Measurements from ENCODE around the gene HNF1A.

Gene HNF1A

GRCh38 chr12:121034616-121035305 is 56.4 kb downstream of the HNF1A start:
- H3K18ac ChIP-seq (ENCODE audit: low read length), result no peak overlapping the region
- H3K9me3 ChIP-seq (ENCODE audit: insufficient read depth, low read depth, low read length), result no peaks in the 10 kb centered on the region
- H3K27ac ChIP-seq (ENCODE audit: low read depth, low read length), result no peak overlapping the region
- H4K12ac ChIP-seq (ENCODE audit: low read depth, low read length), result no peak overlapping the region
- no peak overlapping the region for H2AFZ ChIP-seq (ENCODE audit: insufficient read depth, low read length, poor library complexity)
- no peaks in the 10 kb centered on the region for H3K4me1 ChIP-seq (ENCODE audit: control insufficient read depth in 1 of 2, insufficient read depth in 2 of 2, low read length in 2 of 2)
- no peak overlapping the region for H2BK12ac ChIP-seq (ENCODE audit: low read length)
- H2AK5ac ChIP-seq (ENCODE audit: low read length), result no peak overlapping the region
- H4K8ac ChIP-seq (ENCODE audit: low read depth, low read length), result no peak overlapping the region
- no peak for DNase-seq
- no peak overlapping the region for H3K4me2 ChIP-seq (ENCODE audit: low read length)
- no CpG with 5 or more reads among the region's 9 CpGs for WGBS (ENCODE audit: extremely low coverage, insufficient coverage, insufficient read length)
- H4K91ac ChIP-seq (ENCODE audit: low read depth, low read length), result no peak overlapping the region
- H3K9ac ChIP-seq (ENCODE audit: low read length), result no peak overlapping the region
- no peak overlapping the region for H2BK5ac ChIP-seq (ENCODE audit: low read depth, low read length, poor library complexity)
- H3K4me3 ChIP-seq (ENCODE audit: low read depth, low read length), result no peak overlapping the region
- H3K14ac ChIP-seq (ENCODE audit: low read length), result no peak overlapping the region
- no peak overlapping the region for H2BK120ac ChIP-seq (ENCODE audit: insufficient read depth, low read length, poor library complexity)
- no peaks in the 10 kb centered on the region for H3K79me1 ChIP-seq (ENCODE audit: low read length)
- no peaks in the 10 kb centered on the region for H3K36me3 ChIP-seq (ENCODE audit: control insufficient read depth in 1 of 2, insufficient read depth in 2 of 2, low read length in 2 of 2)
- H3K23ac ChIP-seq (ENCODE audit: low read length), result no peak overlapping the region
- no peaks in the 10 kb centered on the region for H3K27me3 ChIP-seq (ENCODE audit: insufficient read depth, low read length)
- no peaks in the 10 kb centered on the region for H3K79me2 ChIP-seq (ENCODE audit: control insufficient read depth, insufficient read depth, low read length, poor library complexity)
- no peak overlapping the region for H3K4ac ChIP-seq (ENCODE audit: low read depth, low read length)

DNA sequence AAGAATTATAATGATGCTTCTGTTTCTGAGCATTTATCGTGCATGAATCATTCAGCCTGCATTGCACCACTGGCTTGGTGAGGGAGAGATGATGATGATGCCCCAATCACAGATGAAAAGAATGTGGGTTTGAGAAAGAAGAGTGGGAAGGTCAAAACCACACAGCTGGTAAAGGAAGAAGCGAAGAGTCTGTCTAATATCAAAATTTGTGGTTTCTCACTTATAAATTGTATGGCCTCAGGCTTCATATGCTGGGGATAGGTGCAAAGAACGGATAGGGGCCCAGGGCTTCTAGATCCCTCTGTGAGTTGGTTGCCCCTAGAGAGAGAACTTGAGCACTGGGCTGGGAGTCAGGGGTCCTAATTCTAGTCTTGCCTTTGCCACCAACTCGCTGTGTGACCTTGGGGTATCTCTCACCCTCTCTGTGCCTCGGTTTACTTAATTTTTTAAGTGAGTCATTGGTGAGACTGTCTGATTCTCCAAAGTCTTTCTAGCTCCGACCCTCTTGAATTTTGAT is 58.5 kb downstream of the HNF1A start:
- H3K14ac ChIP-seq (ENCODE audit: low read length), result no peak overlapping the region
- H4K12ac ChIP-seq (ENCODE audit: low read depth, low read length), result no peak overlapping the region
- H3K4me3 ChIP-seq (ENCODE audit: low read depth, low read length), result no peak overlapping the region
- no CpG with 5 or more reads among the region's 6 CpGs for WGBS (ENCODE audit: extremely low coverage, insufficient coverage, insufficient read length)
- peak in 1 of 2 donors; percentile 27 for DNase-seq
- no peak overlapping the region for H3K23ac ChIP-seq (ENCODE audit: low read length)
- no peaks in the 10 kb centered on the region for H3K79me1 ChIP-seq (ENCODE audit: low read length)
- no peak overlapping the region for H2BK120ac ChIP-seq (ENCODE audit: insufficient read depth, low read length, poor library complexity)
- no peak overlapping the region for H2AFZ ChIP-seq (ENCODE audit: insufficient read depth, low read length, poor library complexity)
- H3K4ac ChIP-seq (ENCODE audit: low read depth, low read length), result no peak overlapping the region
- H2AK5ac ChIP-seq (ENCODE audit: low read length), result no peak overlapping the region
- no peak overlapping the region for H3K9ac ChIP-seq (ENCODE audit: low read length)
- H3K4me2 ChIP-seq (ENCODE audit: low read length), result no peak overlapping the region
- H3K9me3 ChIP-seq (ENCODE audit: insufficient read depth, low read depth, low read length), result no peaks in the 10 kb centered on the region
- no peak overlapping the region for H3K18ac ChIP-seq (ENCODE audit: low read length)
- H3K79me2 ChIP-seq (ENCODE audit: control insufficient read depth, insufficient read depth, low read length, poor library complexity), result no peaks in the 10 kb centered on the region
- no peak overlapping the region for H3K27ac ChIP-seq (ENCODE audit: low read depth, low read length)
- H3K4me1 ChIP-seq (ENCODE audit: control insufficient read depth in 1 of 2, insufficient read depth in 2 of 2, low read length in 2 of 2), result no peaks in the 10 kb centered on the region
- H4K8ac ChIP-seq (ENCODE audit: low read depth, low read length), result no peak overlapping the region
- no peak overlapping the region for H2BK5ac ChIP-seq (ENCODE audit: low read depth, low read length, poor library complexity)
- no peaks in the 10 kb centered on the region for H3K27me3 ChIP-seq (ENCODE audit: insufficient read depth, low read length)
- H4K91ac ChIP-seq (ENCODE audit: low read depth, low read length), result no peak overlapping the region
- H3K36me3 ChIP-seq (ENCODE audit: control insufficient read depth in 1 of 2, insufficient read depth in 2 of 2, low read length in 2 of 2), result no peaks in the 10 kb centered on the region
- no peak overlapping the region for H2BK12ac ChIP-seq (ENCODE audit: low read length)

DNA sequence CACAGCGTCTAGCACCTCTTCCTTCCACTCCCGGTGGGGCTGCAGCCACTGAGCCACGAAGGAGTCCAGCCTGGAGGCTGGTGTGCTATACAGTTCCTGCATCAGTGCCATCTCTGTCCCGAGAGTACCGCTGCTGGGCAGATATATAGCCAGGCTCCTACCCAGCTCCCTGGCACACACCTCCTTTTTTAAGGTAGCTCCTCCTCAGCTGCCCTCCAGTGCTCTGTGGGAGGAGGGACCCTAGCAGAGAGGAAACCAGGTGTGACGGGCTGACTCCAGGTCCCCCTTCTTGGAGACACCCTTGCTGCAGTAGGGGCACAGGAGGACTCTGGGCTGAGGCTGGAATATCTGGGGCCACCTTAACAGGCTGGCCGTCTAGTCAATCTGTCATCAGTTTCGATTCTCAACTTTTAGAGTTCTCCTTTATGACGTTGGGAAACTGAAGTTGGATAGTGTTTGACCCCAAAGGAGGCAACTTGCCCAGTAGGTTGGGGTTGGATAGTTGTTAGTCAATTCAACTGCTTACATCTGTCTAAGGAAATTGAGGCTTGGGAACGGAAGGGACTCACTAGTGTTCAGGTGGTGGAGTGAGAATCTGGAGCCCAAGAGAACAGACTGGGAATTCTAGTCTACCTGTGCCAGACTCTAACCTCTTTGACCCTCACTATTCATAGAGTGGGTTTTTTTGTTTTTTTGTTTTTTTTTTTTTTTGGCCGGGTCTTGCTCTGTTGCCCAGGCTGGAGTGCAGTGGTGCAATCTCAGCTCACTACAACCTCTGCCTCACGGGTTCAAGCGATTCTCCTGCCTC is 60.7 kb downstream of the HNF1A start, which contains the start of gene OASL:
Gene OASL (minus strand): TSS at position 386 of the 808 bp plus-strand sequence. CDS start 275 bp downstream, at position 111.
- Histone ChIP-seq H4K12ac (ENCODE audit: low read depth, low read length) (peak within 1 kb of the TSS; percentile 51), H2AFZ (ENCODE audit: insufficient read depth, low read length, poor library complexity) (no peak within 1 kb of the TSS), H2AK5ac (ENCODE audit: low read length) (no peak within 1 kb of the TSS), H3K4me1 (ENCODE audit: control insufficient read depth in 1 of 2, insufficient read depth in 2 of 2, low read length in 2 of 2) (no peaks in the 10 kb centered on the region), H3K4ac (ENCODE audit: low read depth, low read length) (no peak within 1 kb of the TSS), H3K23ac (ENCODE audit: low read length) (no peak within 1 kb of the TSS), H3K79me2 (ENCODE audit: control insufficient read depth, insufficient read depth, low read length, poor library complexity) (no peaks in the 10 kb centered on the region), H3K27ac (ENCODE audit: low read depth, low read length) (no peak within 1 kb of the TSS), H3K9me3 (ENCODE audit: insufficient read depth, low read depth, low read length) (no peaks in the 10 kb centered on the region), H4K8ac (ENCODE audit: low read depth, low read length) (no peak within 1 kb of the TSS), H2BK5ac (ENCODE audit: low read depth, low read length, poor library complexity) (no peak within 1 kb of the TSS), H3K27me3 (ENCODE audit: insufficient read depth, low read length) (no peaks in the 10 kb centered on the region), H3K4me3 (ENCODE audit: low read depth, low read length) (no peak within 1 kb of the TSS), H3K14ac (ENCODE audit: low read length) (no peak within 1 kb of the TSS), H2BK120ac (ENCODE audit: insufficient read depth, low read length, poor library complexity) (no peak within 1 kb of the TSS), H3K18ac (ENCODE audit: low read length) (no peak within 1 kb of the TSS), H3K4me2 (ENCODE audit: low read length) (no peak within 1 kb of the TSS), H3K9ac (ENCODE audit: low read length) (no peak within 1 kb of the TSS), H3K79me1 (ENCODE audit: low read length) (no peaks in the 10 kb centered on the region), H3K36me3 (ENCODE audit: control insufficient read depth in 1 of 2, insufficient read depth in 2 of 2, low read length in 2 of 2) (no peaks in the 10 kb centered on the region), H2BK12ac (ENCODE audit: low read length) (no peak within 1 kb of the TSS), H4K91ac (ENCODE audit: low read depth, low read length) (no peak within 1 kb of the TSS)
- WGBS (ENCODE audit: extremely low coverage, insufficient coverage, insufficient read length), result no CpG with 5 or more reads among the region's 13 CpGs
- peak; percentile 19 to 45 for DNase-seq

DNA sequence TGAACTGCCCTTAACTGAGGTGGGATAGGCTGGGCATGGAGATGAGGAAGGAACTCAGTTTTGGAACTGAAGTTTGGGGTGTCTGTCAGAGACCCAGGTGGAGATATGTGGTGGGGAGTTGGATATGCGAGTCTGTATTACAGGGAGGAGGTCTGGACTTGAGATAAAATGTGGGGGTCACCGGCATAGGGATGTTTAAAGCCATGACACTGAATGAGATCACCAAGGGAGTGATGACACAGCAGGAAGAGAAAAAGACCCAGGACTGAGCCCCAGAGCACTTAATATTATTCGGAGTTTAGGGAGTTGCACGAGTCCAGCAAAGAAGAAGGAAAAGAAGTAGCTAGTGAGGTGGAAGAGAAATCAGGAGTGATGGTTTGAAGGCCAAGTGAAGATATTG is 64.7 kb downstream of the HNF1A start:
- no peaks in the 10 kb centered on the region for H3K27me3 ChIP-seq (ENCODE audit: insufficient read depth, low read length)
- H3K4ac ChIP-seq (ENCODE audit: low read depth, low read length), result no peak overlapping the region
- H3K4me1 ChIP-seq (ENCODE audit: control insufficient read depth in 1 of 2, insufficient read depth in 2 of 2, low read length in 2 of 2), result no peaks in the 10 kb centered on the region
- H3K9me3 ChIP-seq (ENCODE audit: insufficient read depth, low read depth, low read length), result no peaks in the 10 kb centered on the region
- H3K23ac ChIP-seq (ENCODE audit: low read length), result no peak overlapping the region
- no CpG with 5 or more reads among the region's 4 CpGs for WGBS (ENCODE audit: extremely low coverage, insufficient coverage, insufficient read length)
- H3K14ac ChIP-seq (ENCODE audit: low read length), result no peak overlapping the region
- H4K8ac ChIP-seq (ENCODE audit: low read depth, low read length), result no peak overlapping the region
- no peak overlapping the region for H3K4me3 ChIP-seq (ENCODE audit: low read depth, low read length)
- no peak overlapping the region for H2AK5ac ChIP-seq (ENCODE audit: low read length)
- H2BK5ac ChIP-seq (ENCODE audit: low read depth, low read length, poor library complexity), result no peak overlapping the region
- H3K4me2 ChIP-seq (ENCODE audit: low read length), result no peak overlapping the region
- no peak for DNase-seq
- H3K9ac ChIP-seq (ENCODE audit: low read length), result no peak overlapping the region
- H3K79me2 ChIP-seq (ENCODE audit: control insufficient read depth, insufficient read depth, low read length, poor library complexity), result no peaks in the 10 kb centered on the region
- no peak overlapping the region for H2BK12ac ChIP-seq (ENCODE audit: low read length)
- no peaks in the 10 kb centered on the region for H3K36me3 ChIP-seq (ENCODE audit: control insufficient read depth in 1 of 2, insufficient read depth in 2 of 2, low read length in 2 of 2)
- H2BK120ac ChIP-seq (ENCODE audit: insufficient read depth, low read length, poor library complexity), result no peak overlapping the region
- no peak overlapping the region for H4K91ac ChIP-seq (ENCODE audit: low read depth, low read length)
- H3K27ac ChIP-seq (ENCODE audit: low read depth, low read length), result no peak overlapping the region
- H3K18ac ChIP-seq (ENCODE audit: low read length), result no peak overlapping the region
- no peak overlapping the region for H2AFZ ChIP-seq (ENCODE audit: insufficient read depth, low read length, poor library complexity)
- no peaks in the 10 kb centered on the region for H3K79me1 ChIP-seq (ENCODE audit: low read length)
- H4K12ac ChIP-seq (ENCODE audit: low read depth, low read length), result no peak overlapping the region

Measured in trophoblast cell (in vitro differentiated cells and primary cell).